A549 (cell line): ENCODE data around the gene C20orf173. TPM values are rescaled to one million over a fixed set of nuclear protein-coding genes. Genes with fewer than 3 reads are reported as not detected.

Source experiments
- ATAC-seq, 2 experiments: fragments of 200-7000 bp in 1 of 2; fragments of >200 bp in 1 of 2; cut with Nextera tagmentation in 1 of 2; cut with Tn5 transposase in 1 of 2; 3 replicates each; pipeline versions ENCODE4 v1.8.0 to v1.9.1; 2018 to 2020; ENCODE audit warnings: mild to moderate bottlenecking in 1 of 2, moderate library complexity in 1 of 2
- CTCF ChIA-PET: fragments of 300-600 bp; sonication (Branson Sonifier 250); formaldehyde crosslinking; extraction: SDS; loops from one replicate; lab custom pipeline; 2021; ENCODE audit warnings: antibody characterized with exemption, inconsistent platforms; lab: Yijun Ruan, JAX
- POLR2A ChIA-PET: fragments of 350-600 bp; formaldehyde crosslinking; extraction: SDS; loops from one replicate; lab custom pipeline; 2021; ENCODE audit warnings: antibody characterized with exemption, inconsistent platforms; lab: Yijun Ruan, JAX
- DNase-seq, 2 experiments: peaks; one replicate each; pipeline versions ENCODE4 v3.0.0 to v3.0.0-alpha.2; 2011 to 2016; ENCODE audit warnings: low read depth in 1 of 2, low spot score in 1 of 2
- FAIRE-seq: peaks from 2 replicates; lab custom pipeline; 2011; peaks lifted over from hg19 to GRCh38; lab: Jason Lieb, UNC
- H3K27ac ChIP-seq, 2 experiments: fragments of >200 bp; sonication (Bioruptor Twin); formaldehyde crosslinking; 3 replicates each; pipeline ENCODE4 v1.5.1; 2016 to 2017
- H3K4me1 ChIP-seq: fragments of >200 bp; sonication (Bioruptor Twin); formaldehyde crosslinking; 3 replicates; pipeline ENCODE4 v1.6.1; 2016
- H3K4me2 ChIP-seq: fragments of >200 bp; sonication (Bioruptor Twin); formaldehyde crosslinking; 3 replicates; pipeline ENCODE4 v1.6.1; 2016
- H3K4me3 ChIP-seq: fragments of >200 bp; sonication (Bioruptor Twin); formaldehyde crosslinking; 3 replicates; pipeline ENCODE4 v1.5.1; 2016
- H3K9me3 ChIP-seq: fragments of >200 bp; sonication (Bioruptor Twin); formaldehyde crosslinking; 3 replicates; pipeline ENCODE4 v1.6.1; 2016
- EHF ChIP-seq: fragments of 250-450 bp; sonication (Bioruptor Pico); IDR thresholded peaks from 2 replicates; pipeline ENCODE4 v1.5.0; 2020; ENCODE audit warnings: mild to moderate bottlenecking
- EP300 ChIP-seq, 2 experiments: fragments of >200 bp; sonication (Bioruptor Twin); formaldehyde crosslinking; IDR thresholded peaks; 2 replicates in 1 of 2; 3 replicates in 1 of 2; pipeline ENCODE4 v1.6.1; 2016 to 2017
- HDAC2 ChIP-seq: fragments of 200-600 bp; sonication (generic); IDR thresholded peaks from 2 replicates; pipeline ENCODE4 v1.6.1; 2016
- HOXB5 ChIP-seq: fragments of 250-450 bp; sonication (Bioruptor Pico); IDR thresholded peaks from 2 replicates; pipeline ENCODE4 v1.5.0; 2020; ENCODE audit warnings: mild to moderate bottlenecking, moderate library complexity
- JUN ChIP-seq, 2 experiments: fragments of >200 bp; sonication (Bioruptor Twin); formaldehyde crosslinking; IDR thresholded peaks; 2 replicates in 1 of 2; 3 replicates in 1 of 2; pipeline ENCODE4 v1.6.1; 2016 to 2017
- JUNB ChIP-seq: fragments of >200 bp; sonication (Bioruptor Twin); formaldehyde crosslinking; IDR thresholded peaks from 2 replicates; pipeline ENCODE4 v1.6.1; 2016
- KDM5A ChIP-seq: fragments of 200-600 bp; sonication (generic); IDR thresholded peaks from 2 replicates; pipeline ENCODE4 v1.6.1; 2016; ENCODE audit warnings: antibody characterized with exemption, mild to moderate bottlenecking
- MAZ ChIP-seq: fragments of 150-350 bp; IDR thresholded peaks from 2 replicates; pipeline ENCODE4 v1.6.1; 2014; ENCODE audit warnings: antibody characterized with exemption, low read depth, low read length, borderline replicate concordance
- MYC ChIP-seq: IDR thresholded peaks from 2 replicates; pipeline ENCODE4 v1.6.1; 2012; ENCODE audit warnings: mild to moderate bottlenecking, inconsistent platforms, low read length, improper control_type of control experiment, borderline replicate concordance
- NPAS2 ChIP-seq: fragments of 250-450 bp; sonication (Bioruptor Pico); IDR thresholded peaks from 2 replicates; pipeline ENCODE4 v1.8.0; 2022; ENCODE audit warnings: mild to moderate bottlenecking, moderate library complexity, borderline replicate concordance
- NR3C1 ChIP-seq: fragments of >200 bp; sonication (Bioruptor Twin); formaldehyde crosslinking; IDR thresholded peaks from 3 replicates; pipeline ENCODE4 v1.6.1; 2017
- PHF8 ChIP-seq: fragments of 200-600 bp; sonication (generic); IDR thresholded peaks from 2 replicates; pipeline ENCODE4 v1.6.1; 2016; ENCODE audit warnings: low read depth, mild to moderate bottlenecking, antibody characterized with exemption, moderate library complexity, borderline replicate concordance
- POLR2A ChIP-seq: IDR thresholded peaks from 2 replicates; pipeline ENCODE4 v1.6.1; 2012; ENCODE audit warnings: mild to moderate bottlenecking, low read length
- RAD21 ChIP-seq, 2 experiments: fragments of >200 bp in 1 of 2; sonication (Bioruptor Twin) in 1 of 2; formaldehyde crosslinking in 1 of 2; IDR thresholded peaks in 1 of 2; conservative IDR thresholded peaks in 1 of 2; 2 replicates in 1 of 2; 3 replicates in 1 of 2; pipeline ENCODE4 v1.6.1; 2012 to 2018; ENCODE audit warnings: inconsistent platforms in 1 of 2
- RARB ChIP-seq: fragments of 250-450 bp; sonication (Bioruptor Pico); IDR thresholded peaks from 2 replicates; pipeline ENCODE4 v1.8.0; 2021; ENCODE audit warnings: mild to moderate bottlenecking, moderate library complexity
- ZC3H11A ChIP-seq: fragments of 450-650 bp; IDR thresholded peaks from 2 replicates; pipeline ENCODE4 v1.6.1; 2014; ENCODE audit warnings: antibody characterized with exemption, mild to moderate bottlenecking
- ZNF302 ChIP-seq: fragments of 250-450 bp; sonication (Bioruptor Pico); IDR thresholded peaks from 2 replicates; pipeline ENCODE4 v1.9.0; 2021; ENCODE audit warnings: inconsistent platforms, mild to moderate bottlenecking, moderate library complexity
- WGBS: methylation state at CpG from one replicate; pipeline ENCODE4 v1.1.6; 2017; ENCODE audit errors: missing lambda C conversion rate; 5-methylcytosine and 5-hydroxymethylcytosine counted together
- polyA plus RNA-seq, 4 experiments: library from polyadenylated mRNA; depleted of rRNA in 3 of 4; stranded (reverse); fragments of >200 nt; fragmentation: RNase III in 1 of 4; extraction: RNeasy Plus Mini Kit Qiagen cat#74134 plus additional on column Dnase treatment in 1 of 4; gene quantifications; 2 replicates in 3 of 4; 3 replicates in 1 of 4; pipeline ENCODE4 v1.2.3, GENCODE V29; 2011 to 2017
- TF ChIP-seq, protein P1 (sequence below): fragments of >200 bp; sonication (Bioruptor Twin); formaldehyde crosslinking; IDR thresholded peaks from 3 replicates; pipeline ENCODE4 v1.6.1; 2016
- TF ChIP-seq, protein P2 (sequence below): fragments of >200 bp; sonication (Bioruptor Twin); formaldehyde crosslinking; IDR thresholded peaks from 3 replicates; pipeline ENCODE4 v1.5.1; 2016
- TF ChIP-seq, protein P3 (sequence below): fragments of 250-450 bp; sonication (Bioruptor Pico); IDR thresholded peaks from 2 replicates; pipeline ENCODE4 v1.5.0; 2021; ENCODE audit warnings: mild to moderate bottlenecking, moderate library complexity, borderline replicate concordance

C20orf173 gene
- polyA plus RNA-seq, 2 of the 4 experiments (the other 2 are of a cell fraction) = not detected

DNA sequence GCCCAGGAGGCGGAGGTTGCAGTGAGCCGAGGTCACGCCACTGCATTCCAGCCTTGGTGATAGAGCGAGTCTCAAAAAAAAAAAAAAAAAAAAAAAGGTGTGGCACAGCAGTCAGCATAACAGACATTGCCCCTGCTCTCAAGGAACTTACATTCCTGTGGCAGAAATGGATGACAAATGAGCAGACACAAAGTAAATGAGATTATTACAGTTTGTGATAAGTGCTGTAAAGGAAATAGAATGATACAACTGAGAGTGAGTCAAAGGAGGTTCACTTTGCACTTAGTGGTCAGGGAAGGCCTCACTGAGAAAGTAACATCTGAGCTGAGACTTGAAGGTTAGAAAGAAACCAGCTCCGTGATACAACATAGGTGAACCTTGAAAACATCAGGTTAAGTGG lies 37.6 kb downstream of the C20orf173 start:
- DNase-seq (no peak), ATAC-seq (no peak)
- POLR2A ChIA-PET = no interaction called here

DNA sequence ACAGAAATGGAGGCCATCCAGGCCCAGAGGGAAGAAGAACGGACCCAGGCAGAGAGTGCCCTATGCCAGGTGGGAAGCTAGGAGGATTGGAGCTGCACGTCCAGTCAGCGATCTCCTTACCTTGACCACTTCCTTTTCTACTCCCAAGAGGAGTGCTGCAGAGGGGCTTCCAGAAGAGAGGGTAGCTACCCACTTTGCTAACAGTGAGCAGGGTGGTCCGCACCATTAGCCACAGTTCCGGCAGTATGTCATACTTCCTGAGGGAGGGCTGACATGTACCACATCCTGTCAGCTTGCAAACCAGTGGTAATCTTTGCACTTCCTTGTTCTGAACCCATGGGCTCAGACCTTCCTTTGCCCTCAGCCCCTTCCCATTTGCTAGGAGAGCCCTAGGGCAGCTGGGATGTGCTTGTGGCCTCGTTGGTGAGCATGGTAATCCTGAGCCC lies 38.7 kb downstream of the C20orf173 start:
- Histone ChIP-seq H3K4me3 (no peak overlapping the region), H3K4me1 (no peaks in the 10 kb centered on the region), H3K27ac (no peak overlapping the region), H3K9me3 (no peaks in the 10 kb centered on the region), H3K4me2 (no peak overlapping the region)
- FAIRE-seq = no peak
- WGBS = 92% methylated on average over 6 of the region's 6 CpGs
- TF ChIP-seq JUNB = no peak
- no peak for TF ChIP-seq HDAC2
- no peak for TF ChIP-seq POLR2A
- TF ChIP-seq, protein P1, sequence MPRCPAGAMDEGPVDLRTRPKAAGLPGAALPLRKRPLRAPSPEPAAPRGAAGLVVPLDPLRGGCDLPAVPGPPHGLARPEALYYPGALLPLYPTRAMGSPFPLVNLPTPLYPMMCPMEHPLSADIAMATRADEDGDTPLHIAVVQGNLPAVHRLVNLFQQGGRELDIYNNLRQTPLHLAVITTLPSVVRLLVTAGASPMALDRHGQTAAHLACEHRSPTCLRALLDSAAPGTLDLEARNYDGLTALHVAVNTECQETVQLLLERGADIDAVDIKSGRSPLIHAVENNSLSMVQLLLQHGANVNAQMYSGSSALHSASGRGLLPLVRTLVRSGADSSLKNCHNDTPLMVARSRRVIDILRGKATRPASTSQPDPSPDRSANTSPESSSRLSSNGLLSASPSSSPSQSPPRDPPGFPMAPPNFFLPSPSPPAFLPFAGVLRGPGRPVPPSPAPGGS = no peak
- TF ChIP-seq, protein P2, sequence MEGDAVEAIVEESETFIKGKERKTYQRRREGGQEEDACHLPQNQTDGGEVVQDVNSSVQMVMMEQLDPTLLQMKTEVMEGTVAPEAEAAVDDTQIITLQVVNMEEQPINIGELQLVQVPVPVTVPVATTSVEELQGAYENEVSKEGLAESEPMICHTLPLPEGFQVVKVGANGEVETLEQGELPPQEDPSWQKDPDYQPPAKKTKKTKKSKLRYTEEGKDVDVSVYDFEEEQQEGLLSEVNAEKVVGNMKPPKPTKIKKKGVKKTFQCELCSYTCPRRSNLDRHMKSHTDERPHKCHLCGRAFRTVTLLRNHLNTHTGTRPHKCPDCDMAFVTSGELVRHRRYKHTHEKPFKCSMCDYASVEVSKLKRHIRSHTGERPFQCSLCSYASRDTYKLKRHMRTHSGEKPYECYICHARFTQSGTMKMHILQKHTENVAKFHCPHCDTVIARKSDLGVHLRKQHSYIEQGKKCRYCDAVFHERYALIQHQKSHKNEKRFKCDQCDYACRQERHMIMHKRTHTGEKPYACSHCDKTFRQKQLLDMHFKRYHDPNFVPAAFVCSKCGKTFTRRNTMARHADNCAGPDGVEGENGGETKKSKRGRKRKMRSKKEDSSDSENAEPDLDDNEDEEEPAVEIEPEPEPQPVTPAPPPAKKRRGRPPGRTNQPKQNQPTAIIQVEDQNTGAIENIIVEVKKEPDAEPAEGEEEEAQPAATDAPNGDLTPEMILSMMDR = no peak
- no peak for TF ChIP-seq NR3C1
- TF ChIP-seq KDM5A = no peak
- TF ChIP-seq ZC3H11A = no peak
- no peak for TF ChIP-seq JUN (IDR thresholded peaks at IDR 0.05)
- TF ChIP-seq PHF8 = no peak
- no peak for TF ChIP-seq ZNF302 (CRISPR knock-in tag)
- TF ChIP-seq, protein P3, sequence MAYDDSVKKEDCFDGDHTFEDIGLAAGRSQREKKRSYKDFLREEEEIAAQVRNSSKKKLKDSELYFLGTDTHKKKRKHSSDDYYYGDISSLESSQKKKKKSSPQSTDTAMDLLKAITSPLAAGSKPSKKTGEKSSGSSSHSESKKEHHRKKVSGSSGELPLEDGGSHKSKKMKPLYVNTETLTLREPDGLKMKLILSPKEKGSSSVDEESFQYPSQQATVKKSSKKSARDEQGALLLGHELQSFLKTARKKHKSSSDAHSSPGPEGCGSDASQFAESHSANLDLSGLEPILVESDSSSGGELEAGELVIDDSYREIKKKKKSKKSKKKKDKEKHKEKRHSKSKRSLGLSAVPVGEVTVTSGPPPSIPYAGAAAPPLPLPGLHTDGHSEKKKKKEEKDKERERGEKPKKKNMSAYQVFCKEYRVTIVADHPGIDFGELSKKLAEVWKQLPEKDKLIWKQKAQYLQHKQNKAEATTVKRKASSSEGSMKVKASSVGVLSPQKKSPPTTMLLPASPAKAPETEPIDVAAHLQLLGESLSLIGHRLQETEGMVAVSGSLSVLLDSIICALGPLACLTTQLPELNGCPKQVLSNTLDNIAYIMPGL = no peak
- no peak for TF ChIP-seq EP300 (IDR thresholded peaks at IDR 0.05)
- TF ChIP-seq EHF (CRISPR knock-in tag) = no peak
- no peak for TF ChIP-seq MYC
- no peak for DNase-seq
- CTCF ChIA-PET = interaction anchor here (1.1 to 3.4 kb wide), 2 partner anchors 11 to 12 kb away, joined by 4 to 9 read pairs; no protein-coding TSS in a partner anchor
- POLR2A ChIA-PET = no interaction called here
- no peak for ATAC-seq

More for the DNA sequence above, 37.6 kb downstream of the C20orf173 start:
- Histone ChIP-seq H3K4me3 (no peak overlapping the region), H3K4me2 (no peak overlapping the region), H3K27ac (no peak overlapping the region), H3K4me1 (no peaks in the 10 kb centered on the region), H3K9me3 (no peaks in the 10 kb centered on the region)
- FAIRE-seq = no peak
- TF ChIP-seq HOXB5 (CRISPR knock-in tag) (no peak), RARB (CRISPR knock-in tag) (no peak), MAZ (no peak), RAD21 (conservative IDR thresholded peaks at IDR 0.05 in 1 of 2, IDR thresholded peaks at IDR 0.05 in 1 of 2) (no peak), NPAS2 (CRISPR knock-in tag) (no peak)
- TF ChIP-seq, protein P1 = no peak
- TF ChIP-seq, protein P2 = no peak
- WGBS = 91% methylated on average over 5 of the region's 5 CpGs
- CTCF ChIA-PET = interaction anchor here (0.8 to 3.4 kb wide), 5 partner anchors 9 to 28 kb away, joined by 3 to 9 read pairs (median 4); no protein-coding TSS in a partner anchor
